Stimulated activated effector memory CD8-positive, alpha-beta T cell treated with anti-CD3 and anti-CD28 coated beads, Interleukin-12 subunit alpha, Interleukin-12 subunit beta, amount 100 ng/mL, for 72 hours (primary cell): Measurements from ENCODE around the gene MICU2.
"Not testable (repeated sequence)": the region's sequence is repeated elsewhere in the genome, so short reads cannot be mapped to it uniquely, and the experiment has no call there.

Source experiments
- ATAC-seq: fragments of 150-1000 bp; cut with Tn5 transposase; 2 replicates; pipeline ENCODE4 v1.10.0; 2021
- DNase-seq, 2 donors: peaks; one replicate each; pipeline ENCODE4 v3.0.0; 2021 to 2022; ENCODE audit warnings: low spot score in 2 of 2
- H3K27ac Mint-ChIP-seq: one replicate; pipeline ENCODE4 v1.8.0; 2022; ENCODE audit warnings: mild to moderate bottlenecking, mixed read lengths
- H3K36me3 Mint-ChIP-seq: one replicate; pipeline ENCODE4 v1.8.0; 2022; ENCODE audit warnings: mild to moderate bottlenecking, mixed read lengths
- H3K4me1 Mint-ChIP-seq: one replicate; pipeline ENCODE4 v1.8.0; 2022; ENCODE audit warnings: mixed read lengths
- H3K4me3 Mint-ChIP-seq: one replicate; pipeline ENCODE4 v1.8.0; 2022; ENCODE audit warnings: mild to moderate bottlenecking, mixed read lengths
- H3K9me3 Mint-ChIP-seq: one replicate; pipeline ENCODE4 v1.8.0; 2022; ENCODE audit warnings: mixed read lengths

Gene MICU2

GRCh38 chr13:21578748-21579147, 25.2 kb downstream of the MICU2 start:
- no peaks in the 10 kb centered on the region for H3K36me3 Mint-ChIP-seq
- no peak overlapping the region for H3K27ac Mint-ChIP-seq
- peaks cover 46% of the 10 kb centered on the region for H3K4me1 Mint-ChIP-seq

GRCh38 chr13:21576426-21576825, 27.5 kb downstream of the MICU2 start:
- Mint-ChIP-seq H3K4me3 (no peak overlapping the region), H3K9me3 (no peaks in the 10 kb centered on the region), H3K36me3 (no peaks in the 10 kb centered on the region), H3K27ac (peak overlapping the region; percentile 11), H3K4me1 (peaks cover 35% of the 10 kb centered on the region)
- DNase-seq, result no peak
- ATAC-seq, result no peak

More at GRCh38 chr13:21578748-21579147, 25.2 kb downstream of the MICU2 start:
- ATAC-seq (no peak), DNase-seq (no peak)
- no peak overlapping the region for H3K4me3 Mint-ChIP-seq
- H3K9me3 Mint-ChIP-seq, result peaks cover 4% of the 10 kb centered on the region

- Mint-ChIP-seq H3K36me3 (no peaks in the 10 kb centered on the region), H3K4me1 (peaks cover 36% of the 10 kb centered on the region), H3K27ac (peak overlapping the region; percentile 27), H3K9me3 (no peaks in the 10 kb centered on the region), H3K4me3 (no peak overlapping the region)
- ATAC-seq (no peak), DNase-seq (no peak)
Measured at GRCh38 chr13:21573920-21574712, 29.9 kb downstream of the MICU2 start.

- Mint-ChIP-seq H3K4me3 (no peak overlapping the region), H3K36me3 (peaks cover 20% of the 10 kb centered on the region), H3K9me3 (no peaks in the 10 kb centered on the region), H3K4me1 (peaks cover 46% of the 10 kb centered on the region), H3K27ac (no peak overlapping the region)
- no peak for ATAC-seq
- DNase-seq, result no peak
Measured at GRCh38 chr13:21569686-21570085, 34.3 kb downstream of the MICU2 start.

DNA sequence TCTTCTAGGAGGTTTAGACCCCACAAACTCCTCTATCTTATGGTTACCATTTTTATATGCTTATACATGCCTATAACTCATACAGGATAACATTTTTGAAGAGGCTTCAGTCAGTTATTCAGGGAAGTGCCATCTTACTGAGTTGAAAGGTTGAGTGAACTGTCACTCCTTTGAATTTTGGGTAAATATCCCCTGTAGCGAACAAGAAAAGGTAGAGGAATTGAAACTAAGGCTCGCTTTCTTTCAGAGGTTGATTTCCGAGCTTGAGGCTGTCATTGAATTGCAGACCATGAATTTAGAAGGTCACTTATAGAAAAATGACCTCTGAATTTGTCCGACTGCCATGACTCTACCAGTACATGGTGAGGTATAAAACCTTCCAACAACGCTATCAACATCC, 35.1 kb downstream of the MICU2 start:
- ATAC-seq (no peak), DNase-seq (no peak)
- no peak overlapping the region for H3K27ac Mint-ChIP-seq
- H3K4me1 Mint-ChIP-seq, result peaks cover 38% of the 10 kb centered on the region
- H3K4me3 Mint-ChIP-seq, result no peak overlapping the region
- H3K9me3 Mint-ChIP-seq, result no peaks in the 10 kb centered on the region
- peaks cover 28% of the 10 kb centered on the region for H3K36me3 Mint-ChIP-seq

GRCh38 chr13:21567714-21568113, 36.3 kb downstream of the MICU2 start:
- no peak for DNase-seq

GRCh38 chr13:21557995-21558394, 46.0 kb downstream of the MICU2 start:
- Mint-ChIP-seq H3K4me1 (peaks cover 17% of the 10 kb centered on the region), H3K36me3 (peaks cover 24% of the 10 kb centered on the region), H3K9me3 (no peaks in the 10 kb centered on the region), H3K4me3 (no peak overlapping the region), H3K27ac (no peak overlapping the region)
- ATAC-seq (no peak), DNase-seq (no peak)

More at GRCh38 chr13:21567714-21568113, 36.3 kb downstream of the MICU2 start:
- ATAC-seq, result peak; percentile 99
- no peak overlapping the region for H3K4me3 Mint-ChIP-seq
- peak overlapping the region; percentile 2 for H3K27ac Mint-ChIP-seq
- no peaks in the 10 kb centered on the region for H3K9me3 Mint-ChIP-seq
- peaks cover 35% of the 10 kb centered on the region for H3K4me1 Mint-ChIP-seq
- H3K36me3 Mint-ChIP-seq, result peaks cover 39% of the 10 kb centered on the region

GRCh38 chr13:21556051-21556450, 47.9 kb downstream of the MICU2 start:
- Mint-ChIP-seq H3K36me3 (peaks cover 13% of the 10 kb centered on the region), H3K4me1 (peaks cover 18% of the 10 kb centered on the region), H3K9me3 (no peaks in the 10 kb centered on the region), H3K27ac (no peak overlapping the region), H3K4me3 (no peak overlapping the region)
- ATAC-seq, result no peak
- no peak for DNase-seq

DNA sequence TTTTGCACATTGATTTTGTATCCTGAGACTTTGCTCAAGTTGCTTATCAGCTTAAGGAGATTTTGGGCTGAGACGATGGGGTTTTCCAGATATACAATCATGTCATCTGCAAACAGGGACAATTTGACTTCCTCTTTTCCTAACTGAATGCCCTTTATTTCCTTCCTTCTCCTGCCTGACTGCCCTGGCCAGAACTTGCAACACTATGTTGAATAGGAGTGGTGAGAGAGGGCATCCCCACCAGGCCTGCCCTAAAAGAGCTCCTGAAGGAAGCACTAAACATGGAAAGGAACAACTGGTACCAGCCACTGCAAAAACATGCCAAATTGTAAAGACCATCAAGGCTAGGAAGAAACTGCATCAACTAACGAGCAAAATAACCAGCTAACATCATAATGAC, 50.7 kb downstream of the MICU2 start:
- not testable (repeated sequence) for H3K9me3 Mint-ChIP-seq, H3K27ac Mint-ChIP-seq, DNase-seq, H3K36me3 Mint-ChIP-seq, H3K4me3 Mint-ChIP-seq, ATAC-seq
- H3K4me1 Mint-ChIP-seq, result peaks cover 22% of the 10 kb centered on the region

DNA sequence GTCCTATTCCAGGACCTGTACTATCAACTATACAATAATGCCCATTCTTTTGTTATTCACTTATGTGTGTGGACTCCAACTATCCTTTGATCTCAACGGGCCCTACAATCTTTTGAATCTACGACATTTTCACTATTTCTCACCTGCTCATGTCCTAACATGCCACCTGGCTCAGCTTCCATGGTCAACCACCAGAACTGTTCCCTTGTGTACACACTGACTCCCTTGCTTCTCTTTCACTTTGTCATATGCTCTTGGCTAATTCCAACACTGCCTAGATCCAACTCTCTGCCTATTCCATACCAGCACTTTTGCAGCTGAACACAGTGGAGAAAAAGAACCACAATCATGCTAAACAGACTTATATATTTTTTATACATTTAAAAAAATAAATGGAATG, 53.1 kb downstream of the MICU2 start:
- ATAC-seq, result no peak
- Mint-ChIP-seq H3K4me1 (peaks cover 24% of the 10 kb centered on the region), H3K9me3 (no peaks in the 10 kb centered on the region), H3K36me3 (peaks cover 3% of the 10 kb centered on the region), H3K27ac (no peak overlapping the region), H3K4me3 (no peak overlapping the region)
- DNase-seq, result no peak

- H3K4me3 Mint-ChIP-seq, result no peak overlapping the region
Measured at GRCh38 chr13:21549633-21550032, 54.3 kb downstream of the MICU2 start.

DNA sequence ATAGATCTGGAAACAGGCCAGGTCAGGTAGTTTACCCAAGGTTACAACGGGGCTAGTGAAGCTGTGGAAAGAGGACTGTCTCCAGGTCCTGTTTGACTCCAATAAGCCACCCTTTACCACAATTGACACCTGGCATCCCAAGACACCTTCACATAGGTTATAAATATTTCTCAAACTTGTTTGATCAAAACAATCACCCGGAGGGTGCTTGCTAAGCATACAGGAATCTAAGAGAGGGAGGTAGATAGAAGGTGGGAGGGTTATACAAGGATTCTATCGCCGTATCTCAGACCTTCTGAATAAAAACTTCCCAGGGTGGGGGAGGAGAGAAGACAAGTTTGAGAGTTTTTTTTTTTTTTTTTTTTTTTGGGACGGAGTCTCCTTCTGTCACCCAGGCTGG, 55.4 kb downstream of the MICU2 start:
- DNase-seq (no peak), ATAC-seq (no peak)
- peaks cover 25% of the 10 kb centered on the region for H3K4me1 Mint-ChIP-seq
- H3K36me3 Mint-ChIP-seq, result peaks cover 12% of the 10 kb centered on the region
- no peak overlapping the region for H3K4me3 Mint-ChIP-seq
- H3K9me3 Mint-ChIP-seq, result no peaks in the 10 kb centered on the region
- no peak overlapping the region for H3K27ac Mint-ChIP-seq

More at GRCh38 chr13:21549633-21550032, 54.3 kb downstream of the MICU2 start:
- peaks cover 21% of the 10 kb centered on the region for H3K4me1 Mint-ChIP-seq
- ATAC-seq (no peak), DNase-seq (no peak)
- no peaks in the 10 kb centered on the region for H3K9me3 Mint-ChIP-seq
- H3K36me3 Mint-ChIP-seq, result peaks cover 7% of the 10 kb centered on the region
- no peak overlapping the region for H3K27ac Mint-ChIP-seq

- no peak for DNase-seq
- no peaks in the 10 kb centered on the region for H3K9me3 Mint-ChIP-seq
- peaks cover 12% of the 10 kb centered on the region for H3K36me3 Mint-ChIP-seq
- H3K4me1 Mint-ChIP-seq, result peaks cover 30% of the 10 kb centered on the region
- no peak overlapping the region for H3K4me3 Mint-ChIP-seq
- peak overlapping the region; percentile 13 for H3K27ac Mint-ChIP-seq
- no peak for ATAC-seq
Measured at GRCh38 chr13:21546372-21546771, 57.6 kb downstream of the MICU2 start.

GRCh38 chr13:21544515-21544914, 59.5 kb downstream of the MICU2 start:
- ATAC-seq, result no peak
- H3K9me3 Mint-ChIP-seq, result no peaks in the 10 kb centered on the region
- DNase-seq, result no peak
- H3K36me3 Mint-ChIP-seq, result peaks cover 15% of the 10 kb centered on the region
- no peak overlapping the region for H3K4me3 Mint-ChIP-seq
- no peak overlapping the region for H3K27ac Mint-ChIP-seq
- peaks cover 24% of the 10 kb centered on the region for H3K4me1 Mint-ChIP-seq

DNA sequence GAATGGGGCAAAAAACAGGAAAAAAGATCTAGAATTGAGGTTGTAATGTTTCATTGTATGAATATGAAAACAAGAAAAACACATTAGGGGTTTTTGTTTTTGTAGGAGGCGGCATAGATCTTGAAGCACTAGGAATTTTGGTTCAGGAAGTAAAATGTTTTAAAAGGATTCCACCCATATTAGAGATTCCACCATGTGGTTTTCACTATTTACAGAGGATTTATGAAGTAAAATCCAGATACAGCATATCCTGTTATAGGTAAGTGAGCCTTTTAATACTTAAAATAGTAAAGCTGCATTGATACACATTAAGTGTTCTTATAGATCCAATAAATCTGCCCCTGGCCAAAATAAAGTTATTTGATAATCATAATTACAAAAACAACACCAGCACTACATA, 61.4 kb downstream of the MICU2 start:
- H3K27ac Mint-ChIP-seq, result no peak overlapping the region
- H3K4me1 Mint-ChIP-seq, result peaks cover 31% of the 10 kb centered on the region
- no peak overlapping the region for H3K4me3 Mint-ChIP-seq
- no peak for DNase-seq
- ATAC-seq, result no peak
- no peaks in the 10 kb centered on the region for H3K9me3 Mint-ChIP-seq
- peaks cover 35% of the 10 kb centered on the region for H3K36me3 Mint-ChIP-seq

DNA sequence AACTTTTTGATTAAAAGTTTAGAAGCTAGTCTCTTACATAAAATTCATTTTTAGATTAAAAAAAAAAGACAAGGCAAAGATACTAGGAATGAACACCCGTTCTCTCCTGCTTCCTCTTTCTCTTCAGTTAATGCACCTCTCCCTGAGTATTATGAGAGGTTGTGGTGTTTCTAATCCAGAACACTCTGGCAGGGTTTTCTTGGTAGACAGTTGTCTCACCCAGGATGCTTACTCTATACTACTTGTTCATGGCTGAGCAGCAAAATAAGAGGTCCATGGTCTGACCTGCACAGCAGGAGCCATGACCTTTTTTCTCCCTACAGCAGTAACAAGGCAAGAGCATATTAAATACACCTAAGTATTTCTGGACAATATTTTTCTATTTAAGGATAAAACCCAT, 62.0 kb downstream of the MICU2 start:
- Mint-ChIP-seq H3K4me3 (no peak overlapping the region), H3K4me1 (peaks cover 33% of the 10 kb centered on the region), H3K27ac (no peak overlapping the region), H3K9me3 (no peaks in the 10 kb centered on the region), H3K36me3 (peaks cover 36% of the 10 kb centered on the region)
- ATAC-seq (no peak), DNase-seq (no peak)
